Measurements from ENCODE around the gene UBE2J2.

- TF ChIP-seq, protein P1, sequence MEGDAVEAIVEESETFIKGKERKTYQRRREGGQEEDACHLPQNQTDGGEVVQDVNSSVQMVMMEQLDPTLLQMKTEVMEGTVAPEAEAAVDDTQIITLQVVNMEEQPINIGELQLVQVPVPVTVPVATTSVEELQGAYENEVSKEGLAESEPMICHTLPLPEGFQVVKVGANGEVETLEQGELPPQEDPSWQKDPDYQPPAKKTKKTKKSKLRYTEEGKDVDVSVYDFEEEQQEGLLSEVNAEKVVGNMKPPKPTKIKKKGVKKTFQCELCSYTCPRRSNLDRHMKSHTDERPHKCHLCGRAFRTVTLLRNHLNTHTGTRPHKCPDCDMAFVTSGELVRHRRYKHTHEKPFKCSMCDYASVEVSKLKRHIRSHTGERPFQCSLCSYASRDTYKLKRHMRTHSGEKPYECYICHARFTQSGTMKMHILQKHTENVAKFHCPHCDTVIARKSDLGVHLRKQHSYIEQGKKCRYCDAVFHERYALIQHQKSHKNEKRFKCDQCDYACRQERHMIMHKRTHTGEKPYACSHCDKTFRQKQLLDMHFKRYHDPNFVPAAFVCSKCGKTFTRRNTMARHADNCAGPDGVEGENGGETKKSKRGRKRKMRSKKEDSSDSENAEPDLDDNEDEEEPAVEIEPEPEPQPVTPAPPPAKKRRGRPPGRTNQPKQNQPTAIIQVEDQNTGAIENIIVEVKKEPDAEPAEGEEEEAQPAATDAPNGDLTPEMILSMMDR (IDR thresholded peaks at IDR 0.05) = no peak
- TF ChIP-seq EP300 (IDR thresholded peaks at IDR 0.05) = no peak
Observed at GRCh38 chr1:1307923-1308755, 34.5 kb upstream of the UBE2J2 start, which contains the start of the genes ACAP3 and PUSL1.
